ENCODE measurements around the gene ID2. TPM values are rescaled to one million over a fixed set of nuclear protein-coding genes. Genes with fewer than 3 reads are reported as not detected.

ID2 gene
- total RNA-seq, 1 donor from 2014 or later = 11.6 TPM

- no peak for TF ChIP-seq CTCF (IDR thresholded peaks at IDR 0.05; ENCODE audit: insufficient read depth, low read length, severe bottlenecking)
- no peak overlapping the region for H3K4me3 ChIP-seq (ENCODE audit: low read depth, low read length)
- H3K36me3 ChIP-seq (ENCODE audit: control insufficient read depth, insufficient read depth, low read length) = no peaks in the 10 kb centered on the region
- no peak for FAIRE-seq
- DNase-seq (ENCODE audit: low read depth) = no peak
- H3K27me3 ChIP-seq (ENCODE audit: control insufficient read depth, insufficient read depth, low read length) = peaks cover 3% of the 10 kb centered on the region
Observed at GRCh38 chr2:8636041-8636491, 45.8 kb upstream of the ID2 start.

GRCh38 chr2:8636721-8637636 lies 44.9 kb upstream of the ID2 start:
- Histone ChIP-seq H3K36me3 (ENCODE audit: control insufficient read depth, insufficient read depth, low read length) (no peaks in the 10 kb centered on the region), H3K27me3 (ENCODE audit: control insufficient read depth, insufficient read depth, low read length) (peaks cover 3% of the 10 kb centered on the region), H3K4me3 (ENCODE audit: low read depth, low read length) (no peak overlapping the region)
- no peak for TF ChIP-seq CTCF (IDR thresholded peaks at IDR 0.05; ENCODE audit: insufficient read depth, low read length, severe bottlenecking)
- FAIRE-seq = no peak
- no peak for DNase-seq (ENCODE audit: low read depth)

GRCh38 chr2:8638327-8638726 lies 43.5 kb upstream of the ID2 start:
- no peak for DNase-seq (ENCODE audit: low read depth)
- no peak for TF ChIP-seq CTCF (IDR thresholded peaks at IDR 0.05; ENCODE audit: insufficient read depth, low read length, severe bottlenecking)
- H3K36me3 ChIP-seq (ENCODE audit: control insufficient read depth, insufficient read depth, low read length) = no peaks in the 10 kb centered on the region
- H3K4me3 ChIP-seq (ENCODE audit: low read depth, low read length) = no peak overlapping the region
- peaks cover 3% of the 10 kb centered on the region for H3K27me3 ChIP-seq (ENCODE audit: control insufficient read depth, insufficient read depth, low read length)
- FAIRE-seq = no peak

- DNase-seq (ENCODE audit: low read depth) = no peak
Observed at GRCh38 chr2:8639122-8639635, 42.7 kb upstream of the ID2 start.

GRCh38 chr2:8640498-8640897 lies 41.4 kb upstream of the ID2 start:
- TF ChIP-seq CTCF (IDR thresholded peaks at IDR 0.05; ENCODE audit: insufficient read depth, low read length, severe bottlenecking) = no peak
- Histone ChIP-seq H3K27me3 (ENCODE audit: control insufficient read depth, insufficient read depth, low read length) (peaks cover 3% of the 10 kb centered on the region), H3K36me3 (ENCODE audit: control insufficient read depth, insufficient read depth, low read length) (no peaks in the 10 kb centered on the region), H3K4me3 (ENCODE audit: low read depth, low read length) (no peak overlapping the region)
- FAIRE-seq = peak; percentile 23
- no peak for DNase-seq (ENCODE audit: low read depth)

More at GRCh38 chr2:8639122-8639635, 42.7 kb upstream of the ID2 start:
- no peak overlapping the region for H3K4me3 ChIP-seq (ENCODE audit: low read depth, low read length)
- FAIRE-seq = no peak
- no peaks in the 10 kb centered on the region for H3K36me3 ChIP-seq (ENCODE audit: control insufficient read depth, insufficient read depth, low read length)
- TF ChIP-seq CTCF (IDR thresholded peaks at IDR 0.05; ENCODE audit: insufficient read depth, low read length, severe bottlenecking) = no peak
- H3K27me3 ChIP-seq (ENCODE audit: control insufficient read depth, insufficient read depth, low read length) = peaks cover 3% of the 10 kb centered on the region
